ENCODE results near the gene MAD2L1. TPM values are rescaled to one million over a fixed set of nuclear protein-coding genes. Genes with fewer than 3 reads are reported as not detected.

MAD2L1 gene
- total RNA-seq, 4 donors from 2014 or later: 1.8 to 12.2 (median 2.9) TPM; not detected in 1

- no peak for DNase-seq
- Histone ChIP-seq H3K27me3 (no peaks in the 10 kb centered on the region), H3K9me3 (no peaks in the 10 kb centered on the region), H3K4me1 (no peaks in the 10 kb centered on the region), H3K27ac (no peak overlapping the region), H3K4me3 (no peak overlapping the region), H3K36me3 (peaks cover 0 to 2% of the 10 kb centered on the region in 2 donors)
- TF ChIP-seq POLR2A (IDR thresholded peaks at IDR 0.05) (no peak), CTCF (IDR thresholded peaks at IDR 0.05) (no peak)
- intact Hi-C loops (cut with DNase I; ENCODE audit: low total_unique reads): no loop called here
These were observed 7.6 kb downstream of the MAD2L1 start for GRCh38 chr4:120059036-120059435.

GRCh38 chr4:120057416-120057815, 9.2 kb downstream of the MAD2L1 start:
- TF ChIP-seq CTCF (IDR thresholded peaks at IDR 0.05) (no peak), POLR2A (IDR thresholded peaks at IDR 0.05) (no peak)
- DNase-seq: no peak
- Histone ChIP-seq H3K9me3 (no peaks in the 10 kb centered on the region), H3K36me3 (peaks cover 0 to 2% of the 10 kb centered on the region in 2 donors), H3K4me1 (no peaks in the 10 kb centered on the region), H3K27me3 (no peaks in the 10 kb centered on the region), H3K27ac (no peak overlapping the region), H3K4me3 (no peak overlapping the region)
- intact Hi-C loops (cut with DNase I; ENCODE audit: low total_unique reads): no loop called here

DNA sequence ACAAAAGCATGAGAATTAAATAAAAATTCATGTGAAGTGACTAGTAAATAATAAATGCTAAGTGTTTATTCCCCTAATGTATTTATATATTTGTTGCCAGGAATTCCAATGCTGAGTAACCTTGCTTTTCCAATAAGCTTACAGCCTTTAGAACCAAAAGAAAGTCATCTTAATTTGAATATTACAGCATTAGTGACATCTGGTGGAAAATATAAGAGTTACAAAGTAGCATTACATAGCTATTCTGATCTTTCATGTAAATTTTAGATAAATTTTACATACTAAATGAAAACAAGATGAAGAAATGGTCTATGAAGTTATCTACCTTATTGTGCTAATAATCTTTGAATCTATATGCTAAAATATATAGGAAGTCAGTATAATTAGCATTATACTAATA, 10.4 kb downstream of the MAD2L1 start:
- TF ChIP-seq CTCF (IDR thresholded peaks at IDR 0.05) (peak in 1 of 4 experiments; percentile 9), POLR2A (IDR thresholded peaks at IDR 0.05) (no peak)
- H3K4me1 ChIP-seq: no peaks in the 10 kb centered on the region
- peaks cover 0 to 2% of the 10 kb centered on the region in 2 donors for H3K36me3 ChIP-seq
- no peaks in the 10 kb centered on the region for H3K9me3 ChIP-seq
- intact Hi-C loops (cut with DNase I; ENCODE audit: low total_unique reads): no loop called here
- H3K27ac ChIP-seq: no peak overlapping the region
- no peak for DNase-seq
- H3K4me3 ChIP-seq: no peak overlapping the region
- H3K27me3 ChIP-seq: no peaks in the 10 kb centered on the region

GRCh38 chr4:120055795-120056194, 10.9 kb downstream of the MAD2L1 start:
- Histone ChIP-seq H3K9me3 (no peaks in the 10 kb centered on the region), H3K4me3 (no peak overlapping the region), H3K27me3 (no peaks in the 10 kb centered on the region), H3K4me1 (no peaks in the 10 kb centered on the region), H3K36me3 (peaks cover 0 to 2% of the 10 kb centered on the region in 2 donors), H3K27ac (no peak overlapping the region)
- TF ChIP-seq CTCF (IDR thresholded peaks at IDR 0.05) (no peak), POLR2A (IDR thresholded peaks at IDR 0.05) (no peak)
- intact Hi-C loops (cut with DNase I; ENCODE audit: low total_unique reads): no loop called here
- no peak for DNase-seq

DNA sequence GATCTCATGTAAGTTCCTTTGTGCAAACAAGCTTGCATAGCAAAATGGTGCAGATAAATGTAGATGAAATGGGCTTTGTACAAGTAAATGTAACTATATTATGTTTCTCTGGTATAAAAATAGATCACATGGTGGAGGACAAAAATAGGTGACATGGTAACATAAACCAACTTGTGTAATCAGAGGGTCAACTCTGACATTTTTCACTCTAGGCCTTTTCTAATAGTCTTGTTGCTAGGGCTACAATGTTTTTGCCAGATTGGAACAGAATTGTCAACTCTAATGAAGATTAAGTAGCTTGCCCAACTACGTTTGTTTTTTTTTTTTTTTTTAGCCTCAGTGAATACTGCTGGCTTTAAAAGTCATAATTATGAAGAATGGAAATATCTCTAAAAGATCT, 11.5 kb downstream of the MAD2L1 start:
- H3K27me3 ChIP-seq: no peaks in the 10 kb centered on the region
- H3K4me1 ChIP-seq: no peaks in the 10 kb centered on the region
- H3K36me3 ChIP-seq: peaks cover 0 to 2% of the 10 kb centered on the region in 2 donors
- no peak for TF ChIP-seq POLR2A (IDR thresholded peaks at IDR 0.05)
- no peak for TF ChIP-seq CTCF (IDR thresholded peaks at IDR 0.05)
- H3K9me3 ChIP-seq: no peaks in the 10 kb centered on the region
- DNase-seq: no peak
- H3K4me3 ChIP-seq: no peak overlapping the region
- intact Hi-C loops (cut with DNase I; ENCODE audit: low total_unique reads): no loop called here
- H3K27ac ChIP-seq: no peak overlapping the region

Data from uterus (tissue), 4 donors.